D341Med (cell line): ENCODE measurements around the gene ACTN2.
A peak's percentile ranks its signal among the peaks of the same experiment; 100 is the strongest.
"Not testable (repeated sequence)": the region's sequence is repeated elsewhere in the genome, so short reads cannot be mapped to it uniquely, and the experiment has no call there.

Source experiments
- DNase-seq: peaks from one replicate; pipeline ENCODE4 v3.0.0; 2012; ENCODE audit warnings: low spot score

The ACTN2 gene

GRCh38 chr1:236685917-236686814, at the start of gene ACTN2:
TSS of gene ACTN2 (plus strand) at chr1:236686499. CDS start at chr1:236686674, 175 bp downstream.
- DNase-seq = peak; percentile 94

DNA sequence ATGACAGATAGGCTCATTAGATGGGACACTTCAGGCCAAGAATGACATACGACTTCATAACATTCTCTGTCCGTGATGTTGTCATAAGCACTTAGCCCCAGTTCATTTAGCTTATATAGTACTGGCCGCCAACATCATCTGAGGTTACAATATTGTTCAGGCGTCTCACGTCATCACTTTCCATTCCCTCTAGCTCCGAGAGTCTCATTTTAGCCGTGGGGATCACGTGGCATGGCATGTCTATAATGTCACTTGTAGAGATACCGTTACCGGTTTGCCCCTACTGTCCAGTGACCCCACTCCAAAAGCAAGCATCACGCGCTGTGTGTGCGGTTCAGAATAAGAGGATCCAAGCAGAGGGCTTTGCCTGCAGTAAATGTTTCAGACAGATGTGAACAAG, 47.4 kb upstream of the ACTN2 start:
- no peak for DNase-seq

DNA sequence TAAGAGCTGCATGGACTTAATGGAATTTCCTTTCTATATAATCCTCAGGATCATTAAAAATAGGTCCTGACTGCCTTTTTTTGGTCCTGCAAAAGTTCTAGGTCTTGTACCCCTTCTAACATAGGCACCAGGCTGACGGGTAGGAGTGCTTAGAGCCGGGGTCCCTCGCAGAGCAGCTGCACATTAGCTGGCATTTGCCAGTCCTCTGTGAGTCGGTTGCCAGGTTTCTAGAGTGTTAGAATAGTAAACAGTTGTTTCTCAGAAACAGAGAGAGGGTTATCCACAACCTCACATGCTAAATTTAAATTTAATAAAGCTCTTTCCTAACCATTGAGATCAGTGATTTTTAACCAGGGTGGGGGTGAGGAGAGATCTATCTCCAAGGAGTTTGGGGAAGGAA, 46.6 kb upstream of the ACTN2 start:
- no peak for DNase-seq

DNA sequence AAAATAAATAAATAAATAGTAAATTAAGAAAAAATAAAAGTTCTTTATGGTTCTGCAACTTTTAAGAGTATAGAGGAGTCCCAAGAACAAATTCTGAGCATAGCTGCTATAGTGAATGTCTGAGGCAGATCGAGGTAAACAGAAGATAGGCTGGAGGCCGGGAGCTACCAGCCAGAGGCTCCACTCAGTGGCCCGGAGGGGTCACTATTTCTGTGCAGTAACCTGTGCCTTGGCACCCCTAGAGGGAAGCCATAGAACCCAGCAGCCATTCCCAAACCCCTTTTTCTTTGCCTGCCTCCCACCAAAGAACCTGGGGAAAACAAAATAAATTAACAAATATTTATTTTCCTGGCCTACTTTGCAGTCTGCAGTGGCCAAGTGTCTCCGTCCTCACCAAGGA, 43.5 kb upstream of the ACTN2 start:
- no peak for DNase-seq

GRCh38 chr1:236645016-236645680, 41.2 kb upstream of the ACTN2 start:
- no peak for DNase-seq

DNA sequence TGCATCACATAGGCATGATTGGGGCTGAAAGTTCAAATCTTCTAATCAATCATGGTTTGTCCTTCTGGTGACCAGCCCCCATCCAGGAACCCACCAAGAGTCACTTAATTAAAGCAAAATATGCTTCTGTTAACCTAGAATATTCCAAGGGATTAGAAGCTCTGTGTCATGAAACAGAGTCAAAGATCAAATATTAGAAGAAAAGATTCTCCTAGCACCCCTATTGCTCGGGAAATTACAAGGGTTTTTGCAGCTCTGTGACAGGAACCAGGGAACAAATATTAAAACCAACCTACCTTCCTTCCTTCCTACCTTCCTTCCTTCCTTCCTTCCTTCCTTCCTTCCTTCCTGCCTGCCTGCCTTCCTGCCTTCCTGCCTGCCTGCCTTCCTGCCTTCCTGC, 31.8 kb upstream of the ACTN2 start:
- no peak for DNase-seq

DNA sequence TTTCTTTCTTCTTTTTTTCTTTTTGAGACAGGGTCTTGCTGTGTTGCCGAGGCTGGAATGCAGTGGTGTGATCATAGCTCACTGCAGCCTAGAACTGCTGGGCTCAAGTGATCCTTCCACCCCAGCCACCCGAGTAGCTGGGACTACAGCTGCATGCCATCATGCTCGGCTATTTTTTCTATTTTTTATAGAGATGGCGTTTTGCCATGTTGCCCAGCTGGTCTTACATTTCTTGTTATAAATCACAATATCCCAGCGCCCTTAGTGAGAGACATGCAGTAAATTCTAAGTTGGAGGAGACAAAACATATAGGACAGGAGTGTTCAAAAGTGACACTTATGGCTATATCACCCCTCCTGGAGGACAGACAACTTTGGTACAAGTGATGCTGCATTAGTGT, 31.3 kb upstream of the ACTN2 start:
- no peak for DNase-seq

GRCh38 chr1:236657398-236657797, 28.9 kb upstream of the ACTN2 start:
- DNase-seq = no peak

DNA sequence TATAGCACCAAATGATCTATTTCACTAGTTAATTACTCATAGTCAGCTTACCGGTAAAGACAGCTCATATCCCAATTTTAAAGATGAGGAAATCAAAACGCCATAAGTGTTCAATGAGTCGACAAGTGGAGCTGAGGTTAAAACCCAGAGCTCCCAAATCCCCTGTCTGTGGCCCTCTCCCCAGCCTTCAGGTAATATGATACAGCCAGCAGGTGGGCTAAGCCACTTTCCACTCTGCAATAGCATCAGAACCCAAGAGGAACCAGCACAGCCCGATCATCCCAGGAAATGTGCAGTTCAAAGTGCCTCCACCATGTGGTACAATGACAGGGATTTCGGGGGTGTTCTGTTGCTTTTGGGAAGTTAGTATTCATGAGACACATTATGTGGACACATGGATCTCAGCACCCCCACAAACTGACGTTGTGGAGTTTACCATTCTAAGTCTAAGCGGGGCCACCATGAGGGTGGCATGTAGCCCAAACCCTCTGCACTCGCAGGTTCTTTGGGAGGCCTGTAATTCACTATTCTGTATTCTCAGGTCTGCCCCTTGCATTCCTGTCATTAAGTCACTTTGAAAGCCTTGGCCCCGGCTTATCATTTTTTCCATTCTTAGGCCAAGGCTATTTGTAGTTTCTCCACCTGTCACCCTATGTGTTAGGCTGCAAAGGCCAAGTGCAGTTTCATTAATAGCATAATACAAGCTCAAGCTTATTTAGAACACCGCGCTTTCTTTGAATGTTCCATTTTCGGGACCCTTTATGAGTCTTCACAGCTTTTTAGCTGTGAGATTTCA, 26.3 kb upstream of the ACTN2 start:
- no peak for DNase-seq

GRCh38 chr1:236663934-236664333, 22.4 kb upstream of the ACTN2 start:
- no peak for DNase-seq

DNA sequence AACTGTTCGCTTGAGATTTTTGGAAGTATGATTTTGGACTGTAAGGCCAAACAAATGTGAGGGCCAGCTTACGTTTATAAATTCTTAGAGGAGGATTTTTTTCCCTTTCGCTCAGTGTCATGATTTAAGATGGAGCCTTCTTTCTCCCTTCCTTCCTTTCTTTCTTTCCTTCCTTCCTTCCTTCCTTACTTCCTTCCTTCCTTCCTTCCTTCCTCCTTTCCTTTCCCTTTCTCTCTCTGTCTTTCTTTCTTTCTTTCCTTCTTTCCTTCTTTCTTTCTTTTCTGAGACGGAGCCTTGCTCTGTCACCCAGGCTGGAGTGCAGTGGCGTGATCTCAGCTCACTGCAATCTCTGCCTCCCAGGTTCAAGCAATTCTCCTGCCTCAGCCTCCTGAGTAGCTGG, 17.4 kb upstream of the ACTN2 start:
- DNase-seq = not testable (repeated sequence)

DNA sequence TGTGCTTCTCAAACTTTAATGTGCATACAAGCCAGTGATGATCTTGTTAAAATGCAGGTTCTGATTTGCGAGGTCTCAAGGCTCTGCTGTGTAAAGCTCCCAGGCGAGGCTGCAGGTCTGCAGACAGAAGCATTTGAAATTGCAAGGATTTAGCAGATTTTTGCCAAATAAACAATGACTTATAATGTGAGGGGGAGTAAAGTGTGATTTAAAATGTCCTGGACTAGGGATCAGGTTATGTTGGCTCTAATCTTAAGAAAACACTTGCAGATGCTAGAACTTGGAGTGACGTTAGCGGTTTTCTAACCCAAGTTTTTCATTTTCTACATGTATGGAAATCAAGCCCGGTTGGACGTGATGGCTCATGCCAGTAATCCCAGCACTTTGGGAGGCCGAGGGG, 16.2 kb upstream of the ACTN2 start:
- no peak for DNase-seq

- no peak for DNase-seq
These were observed 12.9 kb upstream of the ACTN2 start for GRCh38 chr1:236673289-236673919.

DNA sequence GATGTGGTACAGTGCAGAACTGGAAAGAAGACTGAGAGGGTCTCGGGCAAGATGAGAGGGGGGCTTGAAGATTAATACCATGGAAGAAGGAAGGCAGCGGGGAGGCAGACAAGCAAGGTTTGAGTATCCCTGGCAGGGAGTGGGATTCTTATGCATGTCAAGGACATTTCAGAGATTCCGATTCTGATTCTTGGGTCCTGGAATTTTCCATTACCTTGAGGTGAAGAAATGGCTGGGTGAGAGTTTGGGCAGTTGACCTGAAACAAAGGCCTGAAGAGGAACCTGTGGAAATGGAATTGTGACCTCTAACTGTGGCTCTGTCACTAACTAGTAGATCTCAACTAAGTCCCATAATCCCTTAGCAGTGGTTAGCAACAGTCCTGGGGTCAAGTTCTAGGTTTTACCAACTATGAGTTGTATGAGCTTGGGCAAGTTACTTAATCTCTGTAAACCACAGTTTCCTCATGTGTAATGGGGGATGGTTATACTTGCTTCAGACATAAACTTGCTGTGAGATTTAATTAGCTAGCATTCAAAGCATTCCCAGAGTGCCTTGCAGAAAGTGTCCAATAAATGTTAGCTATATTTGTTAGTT, 8.6 kb upstream of the ACTN2 start:
- DNase-seq = no peak

GRCh38 chr1:236681219-236681618, 5.1 kb upstream of the ACTN2 start:
- no peak for DNase-seq

- no peak for DNase-seq
These were observed 938 bp upstream of the ACTN2 start for GRCh38 chr1:236685205-236685916.

GRCh38 chr1:236686815-236687160, 489 bp downstream of the ACTN2 start:
- no peak for DNase-seq

- no peak for DNase-seq
These were observed 974 bp downstream of the ACTN2 start for GRCh38 chr1:236687273-236687672.

GRCh38 chr1:236688705-236689104, 2.4 kb downstream of the ACTN2 start:
- DNase-seq = no peak

- DNase-seq = no peak
These were observed 3.6 kb downstream of the ACTN2 start for GRCh38 chr1:236689713-236690569.
